Natural killer cell (primary cell): ENCODE results near the gene SYT2. TPM values are rescaled to one million over a fixed set of nuclear protein-coding genes. Genes with fewer than 3 reads are reported as not detected.

Experiments
- ATAC-seq, 3 donors: fragments of 150-1000 bp in 2 of 3; fragments of 200-7000 bp in 1 of 3; cut with Tn5 transposase; 1 replicate in 1 of 3; 2 replicates in 2 of 3; pipeline ENCODE4 v1.10.0; 2021; ENCODE audit warnings: mild to moderate bottlenecking in 2 of 3, moderate library complexity in 2 of 3
- DNase-seq, 2 donors: peaks; one replicate each; pipeline versions ENCODE4 v3.0.0 to v3.0.0-alpha.2; 2013 to 2021; ENCODE audit warnings: mixed read lengths in 1 of 2
- H3K27ac ChIP-seq: one replicate; pipeline ENCODE4 v1.5.1; 2013; ENCODE audit warnings: mild to moderate bottlenecking, low read length
- H3K27me3 ChIP-seq: one replicate; pipeline ENCODE4 v1.6.1; 2013; ENCODE audit warnings: low read length; ENCODE audit not compliant: control insufficient read depth, insufficient read depth
- H3K36me3 ChIP-seq: one replicate; pipeline ENCODE4 v1.6.1; 2013; ENCODE audit warnings: low read length; ENCODE audit not compliant: control insufficient read depth, insufficient read depth
- H3K4me1 ChIP-seq: one replicate; pipeline ENCODE4 v1.6.1; 2013; ENCODE audit warnings: low read length; ENCODE audit not compliant: control insufficient read depth, insufficient read depth
- H3K4me3 ChIP-seq: one replicate; pipeline ENCODE4 v1.5.1; 2013; ENCODE audit warnings: low read length
- H3K9me3 ChIP-seq: one replicate; pipeline ENCODE4 v1.6.1; 2013; ENCODE audit warnings: low read length; ENCODE audit not compliant: control insufficient read depth, insufficient read depth
- H3K27ac Mint-ChIP-seq, 2 donors: one replicate each; pipeline ENCODE4 v1.8.0; 2022; ENCODE audit warnings: mild to moderate bottlenecking in 2 of 2, mixed read lengths in 2 of 2, moderate library complexity in 1 of 2
- H3K27me3 Mint-ChIP-seq, 2 donors: one replicate each; pipeline ENCODE4 v1.8.0; 2022; ENCODE audit warnings: low read depth in 2 of 2, mixed read lengths in 2 of 2
- H3K36me3 Mint-ChIP-seq: one replicate; pipeline ENCODE4 v1.8.0; 2022; ENCODE audit warnings: mixed read lengths
- H3K4me1 Mint-ChIP-seq, 2 donors: one replicate each; pipeline ENCODE4 v1.8.0; 2022; ENCODE audit warnings: mixed read lengths in 2 of 2
- H3K4me3 Mint-ChIP-seq: one replicate; pipeline ENCODE4 v1.8.0; 2022; ENCODE audit warnings: mild to moderate bottlenecking, moderate library complexity, mixed read lengths
- H3K9me3 Mint-ChIP-seq, 2 donors: one replicate each; pipeline ENCODE4 v1.8.0; 2022; ENCODE audit warnings: mixed read lengths in 2 of 2
- CTCF ChIP-seq: fragments of 200-600 bp; IDR thresholded peaks from one replicate; pipeline ENCODE4 v1.8.0; 2022; ENCODE audit warnings: antibody characterized with exemption
- WGBS: methylation state at CpG from one replicate; pipeline ENCODE4 v1.1.7; 2013; ENCODE audit warnings: missing lambda C conversion rate; ENCODE audit not compliant: insufficient coverage; 5-methylcytosine and 5-hydroxymethylcytosine counted together
- intact Hi-C: fragments of 100-400 bp; cut with micrococcal nuclease; formaldehyde crosslinking; loops from one replicate; pipeline ENCODE4 v1.14.2; 2022
- total RNA-seq, 4 donors: library from RNA; stranded (reverse); fragments of 120-200 nt in 1 of 4; gene quantifications; one replicate each; pipeline versions ENCODE4 v1.2.3 to v1.2.4, GENCODE V29; 2013 to 2022

SYT2 gene
- total RNA-seq, 3 donors from 2014 or later (not counting 1 experiment from before 2014, with no cell fraction given): not detected

GRCh38 chr1:202665417-202665816, 44.8 kb downstream of the SYT2 start:
- no peak overlapping the region for H3K4me3 Mint-ChIP-seq

GRCh38 chr1:202664083-202664482, 46.2 kb downstream of the SYT2 start:
- Mint-ChIP-seq H3K9me3 (no peaks in the 10 kb centered on the region), H3K4me1 (no peaks in the 10 kb centered on the region), H3K27me3 (peaks cover 24 to 34% of the 10 kb centered on the region in 2 donors), H3K27ac (no peak overlapping the region), H3K36me3 (no peaks in the 10 kb centered on the region), H3K4me3 (no peak overlapping the region)
- no peak overlapping the region for H3K27ac ChIP-seq
- no peaks in the 10 kb centered on the region for H3K9me3 ChIP-seq
- ATAC-seq (no peak), DNase-seq (no peak)
- intact Hi-C loops: no loop called here
- WGBS: 89% methylated on average over 1 of the region's 1 CpG
- no peaks in the 10 kb centered on the region for H3K36me3 ChIP-seq
- H3K4me1 ChIP-seq: no peaks in the 10 kb centered on the region
- H3K27me3 ChIP-seq: peaks cover 3% of the 10 kb centered on the region
- no peak for TF ChIP-seq CTCF
- no peak overlapping the region for H3K4me3 ChIP-seq

More at GRCh38 chr1:202665417-202665816, 44.8 kb downstream of the SYT2 start:
- no peaks in the 10 kb centered on the region for H3K36me3 Mint-ChIP-seq
- H3K4me1 ChIP-seq: no peaks in the 10 kb centered on the region
- H3K9me3 ChIP-seq: no peaks in the 10 kb centered on the region
- DNase-seq: no peak
- TF ChIP-seq CTCF: no peak
- no peak overlapping the region for H3K4me3 ChIP-seq
- peaks cover 3% of the 10 kb centered on the region for H3K27me3 ChIP-seq
- H3K36me3 ChIP-seq: no peaks in the 10 kb centered on the region
- no peak overlapping the region for H3K27ac ChIP-seq
- no peak for ATAC-seq
- H3K27ac Mint-ChIP-seq: no peak overlapping the region
- WGBS: 38% methylated on average over 2 of the region's 3 CpGs
- H3K27me3 Mint-ChIP-seq: peaks cover 26 to 34% of the 10 kb centered on the region in 2 donors
- intact Hi-C loops: no loop called here
- H3K9me3 Mint-ChIP-seq: no peaks in the 10 kb centered on the region
- no peaks in the 10 kb centered on the region for H3K4me1 Mint-ChIP-seq

GRCh38 chr1:202663131-202663530, 47.1 kb downstream of the SYT2 start:
- Histone ChIP-seq H3K27me3 (peaks cover 3% of the 10 kb centered on the region), H3K4me1 (no peaks in the 10 kb centered on the region), H3K27ac (no peak overlapping the region), H3K4me3 (no peak overlapping the region), H3K36me3 (no peaks in the 10 kb centered on the region), H3K9me3 (no peaks in the 10 kb centered on the region)
- intact Hi-C loops: no loop called here
- Mint-ChIP-seq H3K36me3 (no peaks in the 10 kb centered on the region), H3K9me3 (no peaks in the 10 kb centered on the region), H3K4me1 (no peaks in the 10 kb centered on the region), H3K27me3 (peaks cover 24 to 36% of the 10 kb centered on the region in 2 donors), H3K27ac (no peak overlapping the region), H3K4me3 (no peak overlapping the region)
- WGBS: 75% methylated on average over 10 of the region's 10 CpGs
- no peak for ATAC-seq
- no peak for DNase-seq
- no peak for TF ChIP-seq CTCF

- TF ChIP-seq CTCF: no peak
- Mint-ChIP-seq H3K36me3 (no peaks in the 10 kb centered on the region), H3K4me3 (no peak overlapping the region), H3K9me3 (no peaks in the 10 kb centered on the region), H3K27ac (no peak overlapping the region), H3K4me1 (no peaks in the 10 kb centered on the region), H3K27me3 (peaks cover 25 to 43% of the 10 kb centered on the region in 2 donors)
- no peak overlapping the region for H3K4me3 ChIP-seq
- 45% methylated on average over 5 of the region's 5 CpGs for WGBS
- no peaks in the 10 kb centered on the region for H3K4me1 ChIP-seq
- no peak overlapping the region for H3K27ac ChIP-seq
- no peak for ATAC-seq
- no peaks in the 10 kb centered on the region for H3K9me3 ChIP-seq
- H3K27me3 ChIP-seq: peaks cover 8% of the 10 kb centered on the region
- intact Hi-C loops: no loop called here
- H3K36me3 ChIP-seq: no peaks in the 10 kb centered on the region
- no peak for DNase-seq
Measured at GRCh38 chr1:202662081-202662480, 48.2 kb downstream of the SYT2 start.
